ENCODE measurements around the gene CSTF2T.
"Not testable (repeated sequence)": the region's sequence is repeated elsewhere in the genome, so short reads cannot be mapped to it uniquely, and the experiment has no call there.

CSTF2T gene

GRCh38 chr10:51698473-51699063, 827 bp downstream of the CSTF2T start:
- DNase-seq (ENCODE audit: low read depth), result no peak

- no peak for DNase-seq (ENCODE audit: low read depth)
These were observed 3.1 kb downstream of the CSTF2T start for GRCh38 chr10:51696251-51696650.

DNA sequence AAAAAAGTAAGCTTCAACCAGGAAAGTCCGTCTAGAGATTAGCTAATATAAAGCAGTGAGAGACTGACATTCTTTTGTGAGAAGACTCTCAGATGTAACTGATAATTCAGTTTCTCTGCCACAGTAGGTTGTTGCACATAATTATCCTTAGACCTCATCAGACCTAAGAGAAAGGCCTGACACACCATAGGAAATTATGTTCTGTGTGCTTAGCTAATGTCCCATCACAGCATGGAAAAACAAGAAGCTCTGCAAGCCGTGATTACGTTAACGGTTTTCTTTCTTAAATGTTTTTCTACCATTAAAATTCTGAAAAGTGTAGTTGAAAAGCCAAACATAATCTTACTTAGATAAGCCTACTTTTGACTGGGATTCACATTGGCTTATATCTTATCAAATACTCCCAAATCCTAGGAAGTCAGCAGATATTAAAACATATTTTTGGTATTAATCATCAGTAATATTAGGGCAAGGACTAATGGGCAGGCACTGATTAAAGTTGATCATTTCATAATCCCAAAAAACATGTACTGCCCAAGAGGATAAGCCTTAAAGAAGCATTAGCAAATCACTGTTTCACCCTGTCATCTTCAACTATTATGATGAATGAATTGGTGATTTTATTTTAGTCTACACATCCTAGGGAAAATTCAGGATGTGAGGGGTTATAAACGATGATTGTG, 5.2 kb downstream of the CSTF2T start:
- no peak for DNase-seq (ENCODE audit: low read depth)

DNA sequence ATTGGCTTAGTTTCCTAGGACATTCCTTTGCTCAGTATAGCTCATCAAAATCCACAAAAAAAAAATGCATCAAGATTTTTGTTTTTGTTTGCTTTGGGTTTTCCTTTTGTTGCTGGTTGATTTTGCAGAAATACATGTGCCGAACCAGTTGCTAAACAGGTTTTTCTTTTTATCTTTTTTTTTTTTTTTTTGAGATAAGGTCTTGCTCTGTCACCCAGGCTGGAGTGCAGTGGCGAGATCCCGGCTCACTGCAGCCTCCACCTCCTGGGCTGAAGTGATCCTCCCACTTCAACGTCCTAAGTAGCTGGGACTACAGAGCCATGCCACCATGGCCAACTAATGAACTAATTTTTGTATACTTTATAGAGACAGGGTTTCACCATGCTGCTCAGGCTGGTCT, 8.3 kb downstream of the CSTF2T start:
- DNase-seq (ENCODE audit: low read depth), result no peak

- DNase-seq (ENCODE audit: low read depth), result no peak
These were observed 9.9 kb downstream of the CSTF2T start for GRCh38 chr10:51689536-51689935.

- not testable (repeated sequence) for DNase-seq (ENCODE audit: low read depth)
These were observed 10.6 kb downstream of the CSTF2T start for GRCh38 chr10:51688826-51689225.

DNA sequence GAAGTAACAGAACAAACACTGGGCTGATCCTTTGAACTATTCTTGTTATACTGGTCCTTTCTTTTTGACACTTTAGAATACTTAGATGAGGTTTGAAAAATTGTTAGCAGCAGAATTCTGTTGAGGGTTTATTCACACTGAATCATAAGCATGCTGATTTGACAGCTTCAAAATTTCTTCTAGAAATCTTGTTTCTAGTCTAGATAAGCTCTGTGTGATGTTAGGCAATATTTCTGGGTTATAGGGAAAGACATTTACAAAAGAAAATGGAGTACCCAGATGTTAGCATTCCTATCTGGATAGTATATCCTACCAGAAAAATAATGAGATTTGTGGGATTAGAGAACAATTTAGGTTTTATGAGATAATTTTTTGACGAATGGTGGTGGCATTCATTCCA, 12.1 kb downstream of the CSTF2T start:
- no peak for DNase-seq (ENCODE audit: low read depth)

- DNase-seq (ENCODE audit: low read depth), result no peak
These were observed 13.6 kb downstream of the CSTF2T start for GRCh38 chr10:51685768-51686167.

DNA sequence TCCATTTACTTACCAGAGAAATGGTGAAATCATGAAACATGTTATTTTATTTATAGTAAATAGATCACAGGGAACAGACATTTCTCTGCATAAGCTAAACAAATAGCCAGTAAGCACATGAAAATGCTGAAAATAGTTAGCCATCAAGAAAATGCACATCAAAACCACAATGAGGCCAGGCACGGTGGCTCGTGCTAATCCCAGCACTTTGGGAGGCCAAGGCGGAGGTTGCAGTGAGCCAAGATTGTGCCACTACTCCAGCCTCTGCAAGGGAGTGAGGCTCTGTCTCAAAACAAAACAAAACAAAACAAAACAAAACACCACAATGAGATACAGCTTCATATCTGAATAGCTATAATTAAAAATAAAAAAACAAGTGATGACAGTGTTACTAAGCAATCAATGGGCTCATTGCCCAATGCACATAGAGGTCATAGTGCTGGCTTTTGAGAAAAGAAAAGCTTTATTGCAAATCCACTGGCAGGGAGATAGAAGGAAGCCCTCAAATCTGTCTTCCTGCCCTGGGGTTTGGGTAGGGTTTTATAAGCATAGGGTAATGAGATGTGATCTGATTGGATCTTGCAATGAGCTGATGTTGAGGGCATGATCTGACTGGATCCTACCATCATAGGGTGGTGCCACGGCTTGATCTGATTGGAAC, 16.2 kb downstream of the CSTF2T start:
- DNase-seq (ENCODE audit: low read depth), result no peak

- no peak for DNase-seq (ENCODE audit: low read depth)
These were observed 19.6 kb downstream of the CSTF2T start for GRCh38 chr10:51679841-51680240.

DNA sequence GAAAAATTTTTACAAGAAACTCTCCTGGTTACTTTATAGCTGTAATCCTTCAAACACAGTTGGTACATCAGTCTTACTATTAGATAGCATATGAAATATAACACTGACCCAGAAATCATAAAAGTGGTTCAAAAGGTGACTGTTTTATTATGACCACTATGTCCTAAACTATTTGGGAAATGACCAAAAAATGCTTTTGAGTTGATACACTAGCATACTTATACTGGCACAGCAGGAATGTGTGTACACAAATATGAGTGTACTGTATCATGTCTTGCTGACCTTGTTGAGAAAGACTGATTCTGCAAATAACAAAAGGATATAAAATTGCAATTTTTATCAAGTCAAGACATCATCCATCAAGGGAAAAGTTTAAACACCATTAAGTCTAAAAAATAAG, 24.3 kb downstream of the CSTF2T start:
- DNase-seq (ENCODE audit: low read depth), result no peak

- DNase-seq (ENCODE audit: low read depth), result no peak
These were observed 27.3 kb downstream of the CSTF2T start for GRCh38 chr10:51672039-51672535.

DNA sequence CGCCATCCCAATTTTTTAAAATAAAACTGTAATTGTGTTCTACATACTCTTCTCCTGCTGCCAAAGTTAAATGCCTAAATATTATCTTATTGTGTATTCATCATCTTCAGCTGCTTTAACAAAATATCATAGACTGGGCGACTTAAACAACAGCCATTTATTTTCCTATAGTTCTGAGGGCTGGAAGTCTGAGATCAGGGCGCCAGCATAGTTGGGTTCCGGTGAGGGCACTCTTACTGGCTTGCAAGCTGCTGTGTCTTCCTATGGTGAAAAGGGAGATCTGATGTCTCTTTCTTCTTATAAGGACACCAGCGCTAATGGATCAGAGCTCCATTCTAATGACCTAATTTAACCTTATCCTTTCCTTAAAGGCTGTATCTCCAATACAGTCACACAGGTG, 30.4 kb downstream of the CSTF2T start:
- DNase-seq (ENCODE audit: low read depth), result no peak

DNA sequence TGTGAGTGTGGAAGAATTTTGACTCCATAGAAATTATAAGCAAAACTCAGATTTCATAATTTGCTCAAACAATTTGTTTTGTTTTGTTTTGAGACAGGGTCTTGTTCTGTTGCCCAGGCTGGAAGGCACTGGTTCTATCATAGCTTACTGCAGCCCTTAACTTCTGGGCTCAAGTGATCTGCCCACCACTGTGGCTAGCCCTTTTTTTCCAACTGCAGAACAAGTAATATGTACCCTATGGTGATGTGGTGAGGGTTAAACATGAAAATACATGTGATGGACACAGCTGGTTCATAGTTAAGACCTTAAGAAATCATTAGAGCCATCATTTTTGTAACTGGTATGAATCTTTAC, 31.1 kb downstream of the CSTF2T start:
- DNase-seq (ENCODE audit: low read depth), result no peak

- DNase-seq (ENCODE audit: low read depth), result no peak
These were observed 31.6 kb downstream of the CSTF2T start for GRCh38 chr10:51667678-51668335.

- DNase-seq (ENCODE audit: low read depth), result no peak
These were observed 32.9 kb downstream of the CSTF2T start for GRCh38 chr10:51666456-51666855.

DNA sequence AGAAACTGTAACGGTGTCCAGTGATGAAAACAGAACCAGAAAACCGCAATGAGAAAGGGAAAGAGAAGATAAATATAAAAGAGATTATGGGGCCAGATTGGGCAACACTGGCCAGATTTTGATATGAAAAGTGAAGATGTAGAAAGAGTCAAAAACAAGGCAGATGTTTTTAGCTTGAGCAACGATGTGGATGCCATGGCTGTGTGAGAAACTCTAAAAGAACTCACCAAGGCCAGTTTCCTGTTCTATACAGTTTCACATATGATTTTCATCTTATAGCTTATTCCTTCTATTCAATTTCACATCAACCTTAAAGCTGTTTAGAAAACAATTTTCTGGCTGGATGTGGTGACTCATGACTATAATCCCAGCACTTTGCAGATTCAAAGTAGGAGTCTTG, 36.3 kb downstream of the CSTF2T start:
- no peak for DNase-seq (ENCODE audit: low read depth)

- no peak for DNase-seq (ENCODE audit: low read depth)
These were observed 40.1 kb downstream of the CSTF2T start for GRCh38 chr10:51659344-51659743.

DNA sequence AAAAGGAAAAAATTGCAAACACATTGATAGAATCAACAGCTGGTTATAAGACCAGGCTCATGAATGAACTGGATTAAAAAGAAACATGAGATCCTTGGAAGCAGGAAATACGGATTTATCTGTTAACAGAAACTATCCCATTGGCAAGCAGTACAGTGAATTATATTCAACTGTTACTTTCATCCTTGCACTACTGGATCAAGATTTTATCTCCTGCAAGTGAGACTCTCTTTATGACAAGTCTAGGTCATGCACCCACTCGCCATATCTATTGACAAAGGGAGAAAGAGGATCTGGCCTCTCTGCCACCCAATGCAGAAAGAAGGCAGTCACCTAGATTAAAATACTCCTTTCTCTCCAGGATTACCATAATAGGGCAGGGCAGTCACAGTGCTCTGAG, 41.4 kb downstream of the CSTF2T start:
- no peak for DNase-seq (ENCODE audit: low read depth)

DNA sequence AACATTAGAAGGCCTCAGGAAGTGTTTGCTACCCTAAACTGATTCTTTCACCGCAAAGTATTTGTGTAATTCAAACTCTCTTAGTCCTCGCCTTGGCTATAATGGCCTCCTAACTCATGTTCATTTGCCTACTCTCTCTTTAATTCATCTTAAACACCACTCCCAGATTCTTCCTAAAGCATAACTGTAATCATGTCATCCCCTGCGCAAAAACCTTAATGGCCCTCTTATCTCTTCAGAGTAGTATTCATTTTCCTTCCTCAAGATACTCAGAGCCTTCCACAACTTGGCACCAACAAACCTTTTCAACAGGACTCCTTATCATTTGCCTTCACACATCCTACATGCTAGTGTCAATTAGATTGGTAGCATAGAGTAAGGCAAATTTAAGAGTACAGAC, 42.9 kb downstream of the CSTF2T start:
- DNase-seq (ENCODE audit: low read depth), result no peak

- no peak for DNase-seq (ENCODE audit: low read depth)
These were observed 44.5 kb downstream of the CSTF2T start for GRCh38 chr10:51654918-51655317.

DNA sequence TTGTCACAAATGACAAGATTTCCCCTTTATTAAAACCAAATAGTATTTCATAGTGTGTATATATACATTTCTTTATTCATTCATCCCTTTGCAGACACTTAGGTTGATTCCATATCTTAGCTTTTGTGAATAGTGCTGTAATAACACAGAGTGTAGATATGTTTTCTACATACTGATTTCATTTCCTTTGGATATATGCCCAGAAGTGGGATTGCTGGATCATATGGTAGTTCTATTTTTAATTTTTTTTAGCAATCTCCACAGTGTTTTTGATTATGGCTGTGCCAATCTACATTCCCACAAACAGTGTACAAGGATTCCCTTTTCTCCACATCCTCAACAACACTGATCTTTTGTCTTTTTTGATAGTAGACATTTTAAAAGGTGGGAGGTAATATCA, 46.4 kb downstream of the CSTF2T start:
- no peak for DNase-seq (ENCODE audit: low read depth)

DNA sequence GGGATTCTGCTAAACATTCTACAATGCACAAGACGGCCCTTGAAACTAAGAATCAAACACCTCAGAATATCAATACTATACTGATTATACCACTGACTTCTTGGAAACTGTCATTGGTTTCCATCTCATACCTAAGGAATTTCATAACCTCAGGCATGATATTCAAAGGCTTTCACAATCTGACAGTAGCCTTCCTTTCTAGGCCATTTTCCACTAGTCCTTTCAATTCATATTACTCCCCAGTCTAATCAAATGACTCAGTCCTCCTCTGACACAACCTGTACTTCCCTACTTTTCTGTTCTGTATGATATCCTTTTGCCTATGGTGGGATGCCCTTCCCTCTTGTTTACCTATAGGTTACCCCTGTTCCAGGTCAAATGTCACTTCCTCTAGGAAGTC, 48.3 kb downstream of the CSTF2T start:
- DNase-seq (ENCODE audit: low read depth), result no peak
